Measurements from ENCODE around the gene RANBP3L. TPM values are rescaled to one million over a fixed set of nuclear protein-coding genes. Genes with fewer than 3 reads are reported as not detected.

The RANBP3L gene
- total RNA-seq, 1 donor from 2014 or later, result not detected

DNA sequence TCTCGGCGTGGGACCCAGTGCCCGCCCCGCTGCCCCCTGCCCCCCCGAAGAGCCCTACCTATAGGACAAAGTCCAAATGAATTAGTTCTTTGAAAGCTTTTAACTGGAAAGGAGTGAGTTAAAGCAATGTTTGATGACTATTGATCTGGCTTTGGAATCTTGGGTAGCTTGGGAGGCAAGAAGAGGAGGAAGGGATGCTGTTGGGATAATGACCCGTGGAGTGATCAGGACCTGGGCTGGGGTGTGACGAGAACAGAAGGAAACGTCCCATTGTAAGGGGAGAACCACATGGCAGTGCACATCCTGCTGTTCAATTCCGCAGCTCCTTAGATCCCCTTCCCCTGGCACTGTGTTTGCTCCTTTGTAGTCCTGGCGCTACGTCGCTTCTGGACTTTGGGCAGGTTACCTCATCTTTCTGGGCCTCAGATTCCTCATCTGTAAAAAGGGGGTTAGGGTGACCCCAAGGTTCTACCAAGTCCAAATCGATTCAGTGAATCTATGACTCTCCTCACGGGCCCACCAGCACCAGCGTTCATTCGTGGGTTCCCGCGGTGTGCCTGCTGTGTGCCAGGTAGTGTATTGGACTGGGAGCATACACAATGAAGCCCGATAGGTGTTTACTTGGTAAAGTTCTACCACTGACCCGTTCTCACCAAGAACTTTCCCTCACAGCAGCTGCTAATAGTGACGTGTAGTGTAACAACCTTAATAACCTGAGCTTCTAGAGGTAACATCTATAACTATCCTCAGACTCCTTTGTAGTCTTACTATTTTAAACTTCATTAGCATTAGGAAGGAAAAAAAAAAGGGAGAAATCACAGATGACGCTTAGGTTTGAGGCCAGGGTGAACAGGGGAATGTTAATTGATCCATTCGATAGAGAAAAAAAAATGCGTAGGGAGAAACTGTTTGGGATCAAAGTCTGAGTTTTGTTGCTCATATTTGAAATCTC is 58.9 kb downstream of the RANBP3L start:
- no peaks in the 10 kb centered on the region for H4K20me1 ChIP-seq (ENCODE audit: low read depth)
- H3K4me3 ChIP-seq, result no peak overlapping the region
- H3K36me3 ChIP-seq, result no peaks in the 10 kb centered on the region
- TF ChIP-seq, protein P1, sequence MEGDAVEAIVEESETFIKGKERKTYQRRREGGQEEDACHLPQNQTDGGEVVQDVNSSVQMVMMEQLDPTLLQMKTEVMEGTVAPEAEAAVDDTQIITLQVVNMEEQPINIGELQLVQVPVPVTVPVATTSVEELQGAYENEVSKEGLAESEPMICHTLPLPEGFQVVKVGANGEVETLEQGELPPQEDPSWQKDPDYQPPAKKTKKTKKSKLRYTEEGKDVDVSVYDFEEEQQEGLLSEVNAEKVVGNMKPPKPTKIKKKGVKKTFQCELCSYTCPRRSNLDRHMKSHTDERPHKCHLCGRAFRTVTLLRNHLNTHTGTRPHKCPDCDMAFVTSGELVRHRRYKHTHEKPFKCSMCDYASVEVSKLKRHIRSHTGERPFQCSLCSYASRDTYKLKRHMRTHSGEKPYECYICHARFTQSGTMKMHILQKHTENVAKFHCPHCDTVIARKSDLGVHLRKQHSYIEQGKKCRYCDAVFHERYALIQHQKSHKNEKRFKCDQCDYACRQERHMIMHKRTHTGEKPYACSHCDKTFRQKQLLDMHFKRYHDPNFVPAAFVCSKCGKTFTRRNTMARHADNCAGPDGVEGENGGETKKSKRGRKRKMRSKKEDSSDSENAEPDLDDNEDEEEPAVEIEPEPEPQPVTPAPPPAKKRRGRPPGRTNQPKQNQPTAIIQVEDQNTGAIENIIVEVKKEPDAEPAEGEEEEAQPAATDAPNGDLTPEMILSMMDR (IDR thresholded peaks at IDR 0.05), result no peak
- TF ChIP-seq EZH2 (IDR thresholded peaks at IDR 0.05) (no peak), EZH2phosphoT487 (IDR thresholded peaks at IDR 0.05) (no peak)
- DNase-seq (ENCODE audit: low spot score), result no peak
- peak overlapping the region; percentile 14 for H3K4me2 ChIP-seq
- no peaks in the 10 kb centered on the region for H3K27me3 ChIP-seq
- Mint-ChIP-seq H3K27me3 (ENCODE audit: insufficient read depth, low read depth) (peaks cover 4% of the 10 kb centered on the region), H3K36me3 (peaks cover 6% of the 10 kb centered on the region), H3K9me3 (peaks cover 4% of the 10 kb centered on the region), H3K4me1 (peaks cover 31% of the 10 kb centered on the region), H3K27ac (peak overlapping the region; percentile 92), H3K4me3 (peak overlapping the region; percentile 88)
- H3K79me2 ChIP-seq (ENCODE audit: low read depth), result peaks cover 36% of the 10 kb centered on the region
- H2AFZ ChIP-seq (replicated peaks), result no peak overlapping the region
- H3F3A ChIP-seq (ENCODE audit: low read depth), result peaks cover 10% of the 10 kb centered on the region
- no peaks in the 10 kb centered on the region for H3K4me1 ChIP-seq
- H3K9me3 ChIP-seq (ENCODE audit: low read depth), result no peaks in the 10 kb centered on the region
- H3K9ac ChIP-seq, result no peak overlapping the region
- H3K27ac ChIP-seq, result no peak overlapping the region

DNA sequence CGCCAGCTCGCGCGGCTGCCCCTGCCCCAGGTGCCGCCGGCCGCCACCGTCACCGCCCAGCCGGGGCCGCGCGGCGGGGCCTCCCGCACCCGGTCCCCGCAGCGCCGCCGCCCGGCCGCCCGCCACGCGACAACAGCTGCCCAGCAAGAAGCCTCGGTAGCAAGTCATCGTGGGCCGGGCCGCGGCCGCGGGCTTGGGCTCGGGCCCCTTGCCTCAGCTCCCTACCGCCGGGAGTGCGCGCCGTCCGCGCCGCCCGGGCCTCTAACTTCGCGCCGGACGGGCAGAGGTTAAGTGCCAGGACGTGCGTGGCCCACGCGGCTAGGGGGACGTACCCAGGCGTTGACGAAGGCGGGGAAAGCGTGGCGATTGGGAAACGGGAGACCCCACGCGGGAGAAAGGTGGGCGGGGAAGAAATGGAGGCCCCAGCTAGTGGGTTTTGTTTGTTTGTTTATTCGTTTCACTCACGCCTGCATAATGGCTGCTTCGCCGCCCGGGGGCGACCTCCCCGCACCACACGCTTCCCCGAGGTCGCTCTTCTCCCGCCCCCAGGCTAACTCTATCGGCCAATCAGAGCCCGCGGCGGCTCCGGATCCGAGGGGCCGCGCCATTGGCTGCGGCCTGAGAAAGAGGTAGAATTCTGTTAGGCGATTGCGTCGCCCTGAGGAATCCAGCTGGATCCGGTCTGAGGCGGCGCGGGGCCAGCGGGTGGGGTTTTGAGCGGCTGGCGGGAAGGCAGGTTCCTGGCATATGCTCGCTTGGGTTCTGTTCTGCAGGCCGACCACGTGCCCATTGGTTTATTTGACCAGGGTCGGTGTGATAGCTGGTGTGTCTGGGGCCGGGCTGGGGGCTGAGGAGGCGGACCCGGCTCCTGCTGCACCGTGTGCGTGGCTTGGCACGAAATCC is 59.8 kb downstream of the RANBP3L start, which contains the start of gene NADK2:
NADK2 (minus strand) TSS at position 295 of the 903 bp plus-strand sequence; CDS start at position 168, 127 bp downstream.
- peaks cover 4% of the 10 kb centered on the region for H3K9me3 Mint-ChIP-seq
- no peak for TF ChIP-seq EZH2 (IDR thresholded peaks at IDR 0.05)
- no peak for TF ChIP-seq EZH2phosphoT487 (IDR thresholded peaks at IDR 0.05)
- TF ChIP-seq, protein P1 (IDR thresholded peaks at IDR 0.05), result peak; percentile 76
- Histone ChIP-seq H3F3A (ENCODE audit: low read depth) (peaks cover 10% of the 10 kb centered on the region), H3K9me3 (ENCODE audit: low read depth) (no peaks in the 10 kb centered on the region), H3K27ac (peak within 1 kb of the TSS; percentile 92), H2AFZ (replicated peaks) (peak within 1 kb of the TSS; percentile 92), H3K4me3 (peak within 1 kb of the TSS; percentile 67), H3K27me3 (no peaks in the 10 kb centered on the region), H3K9ac (peak within 1 kb of the TSS; percentile 90), H4K20me1 (ENCODE audit: low read depth) (no peaks in the 10 kb centered on the region), H3K4me1 (no peaks in the 10 kb centered on the region), H3K4me2 (peak within 1 kb of the TSS; percentile 78), H3K36me3 (no peaks in the 10 kb centered on the region), H3K79me2 (ENCODE audit: low read depth) (peaks cover 46% of the 10 kb centered on the region)
- H3K36me3 Mint-ChIP-seq, result peaks cover 6% of the 10 kb centered on the region
- H3K27ac Mint-ChIP-seq, result peak within 1 kb of the TSS; percentile 92
- DNase-seq (ENCODE audit: low spot score), result peak; percentile 97
- H3K4me1 Mint-ChIP-seq, result peaks cover 31% of the 10 kb centered on the region
- peaks cover 4% of the 10 kb centered on the region for H3K27me3 Mint-ChIP-seq (ENCODE audit: insufficient read depth, low read depth)
- peak within 1 kb of the TSS; percentile 91 for H3K4me3 Mint-ChIP-seq

- Mint-ChIP-seq H3K27ac (peak overlapping the region; percentile 84), H3K9me3 (peaks cover 4% of the 10 kb centered on the region), H3K36me3 (peaks cover 6% of the 10 kb centered on the region), H3K4me1 (peaks cover 31% of the 10 kb centered on the region), H3K4me3 (peak overlapping the region; percentile 91), H3K27me3 (ENCODE audit: insufficient read depth, low read depth) (peaks cover 4% of the 10 kb centered on the region)
- H3K4me3 ChIP-seq, result peak overlapping the region; percentile 67
- TF ChIP-seq EZH2phosphoT487 (IDR thresholded peaks at IDR 0.05) (no peak), EZH2 (IDR thresholded peaks at IDR 0.05) (no peak)
- TF ChIP-seq, protein P1 (IDR thresholded peaks at IDR 0.05), result no peak
- H3K36me3 ChIP-seq, result no peaks in the 10 kb centered on the region
- H3K4me1 ChIP-seq, result no peaks in the 10 kb centered on the region
- no peaks in the 10 kb centered on the region for H3K27me3 ChIP-seq
- peak overlapping the region; percentile 78 for H3K4me2 ChIP-seq
- H4K20me1 ChIP-seq (ENCODE audit: low read depth), result no peaks in the 10 kb centered on the region
- peak; percentile 82 for DNase-seq (ENCODE audit: low spot score)
- H3K9me3 ChIP-seq (ENCODE audit: low read depth), result no peaks in the 10 kb centered on the region
- peak overlapping the region; percentile 85 for H3K27ac ChIP-seq
- peaks cover 54% of the 10 kb centered on the region for H3K79me2 ChIP-seq (ENCODE audit: low read depth)
- peaks cover 10% of the 10 kb centered on the region for H3F3A ChIP-seq (ENCODE audit: low read depth)
- H3K9ac ChIP-seq, result peak overlapping the region; percentile 73
- H2AFZ ChIP-seq (replicated peaks), result peak overlapping the region; percentile 81
These were observed 60.7 kb downstream of the RANBP3L start for GRCh38 chr5:36240779-36241630.
